Stimulated activated CD4-positive, alpha-beta T cell treated with anti-CD3 and anti-CD28 coated beads, Interleukin-15, amount 100 ng/mL, for 24 hours (primary cell): ENCODE measurements around the gene MFNG.
"Not testable (repeated sequence)": the region's sequence is repeated elsewhere in the genome, so short reads cannot be mapped to it uniquely, and the experiment has no call there.

Source experiments
- DNase-seq: peaks from one replicate; pipeline ENCODE4 v3.0.0-alpha.2; 2020

Gene MFNG

DNA sequence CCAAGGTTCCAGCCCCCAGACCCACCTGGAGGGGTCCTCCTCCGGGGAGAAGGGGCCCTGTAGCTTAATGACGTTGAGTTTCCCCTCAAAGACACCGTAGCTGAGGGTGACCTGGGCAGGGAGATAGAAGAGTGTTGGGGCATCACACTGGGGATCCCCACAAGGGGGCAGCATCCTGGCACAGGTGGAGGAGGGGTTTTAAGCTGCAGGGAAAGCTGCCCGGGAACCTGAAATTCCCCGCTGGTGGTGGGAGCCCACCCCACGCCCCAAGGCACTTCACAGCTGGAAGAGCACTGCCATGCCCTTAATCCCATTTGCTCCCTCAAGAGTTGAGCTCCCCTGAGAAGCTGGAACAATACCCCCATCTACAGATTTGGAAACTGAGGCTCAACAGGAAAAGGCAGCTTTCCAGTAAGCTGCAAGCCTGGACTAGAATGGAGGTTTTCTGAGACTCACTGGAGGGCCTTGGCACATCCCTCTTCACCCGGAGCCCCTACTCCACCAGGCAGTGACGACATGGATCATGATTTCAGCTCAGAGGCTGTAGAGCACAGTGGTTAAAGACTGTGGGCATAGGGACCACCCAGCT lies 13.7 kb downstream of the MFNG start:
- DNase-seq, result peak; percentile 51

DNA sequence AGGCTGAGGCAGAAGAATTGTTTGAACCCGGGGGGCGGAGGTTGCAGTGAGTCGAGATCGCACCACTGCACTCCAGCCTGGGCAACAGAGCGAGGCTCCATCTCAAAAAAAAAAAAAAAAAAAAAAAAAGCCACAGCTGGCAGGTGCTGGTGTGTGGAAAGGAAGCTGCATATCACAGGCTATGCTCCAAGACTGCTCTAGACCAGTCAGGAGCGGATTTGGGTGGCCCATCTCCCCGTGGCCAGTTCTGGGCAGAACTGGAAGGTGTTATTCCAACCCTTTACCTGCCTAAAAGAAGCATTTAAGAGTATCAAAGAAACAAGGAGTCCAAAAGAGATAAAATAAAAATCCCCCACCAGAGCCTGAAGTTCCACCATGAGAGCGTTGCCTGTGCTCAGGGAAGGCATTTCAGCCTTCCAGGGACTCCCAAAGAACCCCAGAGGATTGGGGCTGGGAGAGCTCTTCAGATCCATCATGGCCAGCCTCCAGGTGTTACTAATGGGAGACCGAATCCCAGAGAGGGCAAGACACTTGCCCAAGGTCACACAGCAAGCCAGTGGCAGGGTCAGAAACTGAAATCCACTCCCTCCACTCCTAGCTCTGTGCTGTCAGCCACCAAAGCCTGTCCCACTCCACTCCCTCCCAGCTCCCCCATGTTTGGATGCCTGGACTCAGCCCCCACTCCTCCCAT lies 14.3 kb downstream of the MFNG start:
- no peak for DNase-seq

DNA sequence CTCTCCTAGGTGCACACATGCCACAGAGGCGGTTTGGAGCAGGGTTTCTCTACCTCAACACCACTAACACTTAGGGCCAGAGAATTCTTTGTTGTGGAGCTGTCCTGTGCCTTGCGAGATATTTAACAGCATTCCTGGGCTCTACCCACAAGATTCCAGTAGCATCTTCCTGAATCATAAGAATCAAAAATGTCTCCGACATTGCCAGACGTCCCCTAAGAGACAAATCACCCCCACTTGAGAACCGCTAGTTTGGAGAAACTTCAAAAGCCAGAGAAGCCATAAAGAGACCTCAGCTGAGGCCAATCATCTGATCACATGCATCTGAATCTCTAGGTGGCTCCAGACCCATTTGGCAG lies 16.1 kb downstream of the MFNG start:
- no peak for DNase-seq

DNA sequence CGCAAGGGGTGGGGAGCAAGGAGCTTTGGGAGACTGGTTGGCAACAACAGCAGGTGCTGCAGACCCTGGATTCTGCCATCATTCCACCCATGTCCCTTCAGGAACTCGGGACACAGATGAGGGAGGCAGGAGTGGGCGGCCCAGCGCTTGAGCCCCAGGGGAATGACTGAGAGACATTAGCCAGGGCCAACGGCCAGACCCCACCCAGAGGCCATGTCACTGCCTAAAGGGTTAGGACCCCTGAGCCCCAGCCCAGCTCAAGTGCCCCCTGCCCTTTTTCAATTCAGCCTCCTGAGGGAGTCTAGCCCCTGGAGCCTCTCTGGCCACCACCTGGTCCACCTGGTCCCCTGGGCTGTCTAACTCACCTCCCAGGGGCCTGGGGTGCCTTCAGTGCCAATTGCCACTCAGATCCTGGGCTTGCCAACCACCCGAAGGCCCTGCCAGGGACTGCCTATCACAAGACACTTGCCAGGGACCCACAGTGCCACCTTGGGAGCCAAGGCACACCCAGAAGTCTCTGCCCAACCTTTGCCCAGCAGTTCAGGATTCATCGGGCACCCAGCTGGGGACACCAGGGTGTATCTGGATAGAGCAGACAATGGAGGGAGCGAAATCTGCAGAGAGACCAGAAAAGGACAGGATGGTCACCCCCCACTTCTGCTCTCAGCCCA lies 16.6 kb downstream of the MFNG start:
- DNase-seq, result no peak

DNA sequence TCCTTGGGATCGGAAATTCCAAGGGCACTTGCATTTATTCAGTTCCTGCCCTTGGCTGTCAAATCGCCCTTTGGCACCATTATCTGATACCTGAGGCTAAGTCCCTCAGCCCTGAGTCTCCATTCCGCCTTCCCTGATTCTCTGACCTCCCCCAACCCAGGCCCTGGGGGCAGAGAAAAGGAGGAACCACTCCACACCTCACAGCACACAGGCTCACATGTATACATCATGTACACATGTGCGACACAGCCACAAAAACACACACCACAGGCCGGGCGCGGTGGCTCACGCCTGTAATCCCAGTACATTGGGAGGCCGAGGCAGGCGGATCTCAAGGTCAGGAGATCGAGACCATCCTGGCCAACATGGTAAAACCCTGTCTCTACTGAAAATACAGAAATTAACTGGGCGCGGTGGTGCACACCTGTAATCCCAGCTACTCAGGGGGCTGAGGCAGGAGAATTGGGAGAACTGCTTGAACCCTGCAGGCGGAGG lies 17.9 kb downstream of the MFNG start:
- not testable (repeated sequence) for DNase-seq

DNA sequence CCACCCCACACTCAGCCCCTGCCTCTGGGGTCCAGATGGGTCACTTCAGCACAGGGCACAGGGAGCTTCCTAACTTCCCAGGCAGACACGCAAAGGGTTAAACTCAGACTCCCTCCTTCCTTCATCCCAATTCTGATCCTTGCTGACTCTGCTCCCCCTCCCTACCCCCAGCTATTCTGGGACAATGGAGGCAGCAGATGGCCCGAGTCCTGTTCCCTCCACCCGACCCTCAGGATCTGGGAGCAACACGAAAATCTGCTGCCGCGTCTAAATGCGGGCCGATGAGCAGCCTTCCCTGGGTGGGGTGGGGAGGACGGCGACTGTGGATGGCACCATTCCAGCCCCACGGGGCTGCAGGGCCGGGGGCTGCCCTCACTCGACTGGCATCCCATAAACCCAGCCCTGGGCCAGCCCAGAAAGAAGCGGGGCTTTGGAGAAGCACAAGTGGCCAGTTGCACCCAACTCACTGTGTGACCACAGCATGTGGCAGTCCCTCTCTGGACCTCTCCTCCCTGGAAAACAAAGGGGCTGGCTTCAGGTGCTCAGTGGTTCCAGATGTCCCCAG lies 18.7 kb downstream of the MFNG start:
- no peak for DNase-seq

DNA sequence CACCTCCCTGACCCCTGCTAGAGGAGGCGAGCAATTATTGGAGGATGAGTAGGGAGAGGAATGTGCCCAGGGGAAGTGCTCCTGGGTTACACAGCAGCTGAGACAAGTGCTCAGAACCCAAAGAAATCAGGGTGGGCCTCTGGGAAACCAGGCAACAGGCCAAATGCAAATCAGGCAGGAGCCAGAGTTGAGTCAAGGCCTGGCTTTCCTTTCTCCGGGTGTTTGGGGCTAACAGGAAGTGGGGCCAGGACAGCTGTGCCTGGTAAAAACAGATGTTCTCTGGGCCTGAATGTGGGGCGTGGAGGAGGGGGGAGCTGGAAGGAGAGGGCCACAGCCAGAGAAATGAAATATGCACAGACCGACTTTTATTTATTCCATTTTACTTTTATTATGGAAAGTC lies 22.0 kb downstream of the MFNG start:
- DNase-seq, result no peak

DNA sequence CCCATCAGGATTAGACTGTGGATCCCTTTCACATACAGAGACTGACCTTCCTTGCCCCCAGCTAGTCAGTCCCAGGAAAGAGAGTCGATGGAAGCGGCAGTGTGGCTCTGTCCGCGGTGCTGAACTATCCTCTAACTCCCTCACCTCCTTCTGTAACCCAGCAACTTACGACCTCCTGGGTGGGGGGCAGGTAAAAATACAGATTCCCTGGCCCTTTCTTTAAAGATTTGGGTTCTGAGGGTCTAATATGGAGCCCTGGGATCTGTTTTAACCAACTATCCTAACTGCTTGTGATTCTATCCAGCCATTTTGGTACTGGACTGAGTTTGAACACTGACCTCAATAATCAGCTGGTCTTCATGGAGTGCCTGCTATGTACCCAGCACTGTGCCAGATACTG lies 23.2 kb downstream of the MFNG start:
- DNase-seq, result no peak

DNA sequence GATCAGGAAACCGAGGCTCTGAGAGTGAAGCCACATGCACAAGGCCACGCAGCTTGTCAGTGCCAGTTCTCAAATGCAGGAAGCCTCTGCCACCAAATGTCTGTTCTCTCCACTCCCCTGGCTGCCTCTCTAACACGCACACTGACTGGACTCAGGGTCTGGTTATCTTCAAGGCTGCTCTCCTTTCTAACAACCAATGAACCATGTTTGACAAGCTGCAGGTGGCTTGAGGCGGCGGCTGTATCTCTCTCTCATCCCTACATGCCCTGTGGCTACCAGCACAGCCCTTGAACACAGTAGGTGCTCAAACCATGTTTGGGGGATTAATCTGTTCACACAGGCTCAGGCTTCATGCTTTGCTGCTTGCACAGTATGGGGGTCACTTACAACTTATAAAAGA lies 23.7 kb downstream of the MFNG start:
- DNase-seq, result no peak

DNA sequence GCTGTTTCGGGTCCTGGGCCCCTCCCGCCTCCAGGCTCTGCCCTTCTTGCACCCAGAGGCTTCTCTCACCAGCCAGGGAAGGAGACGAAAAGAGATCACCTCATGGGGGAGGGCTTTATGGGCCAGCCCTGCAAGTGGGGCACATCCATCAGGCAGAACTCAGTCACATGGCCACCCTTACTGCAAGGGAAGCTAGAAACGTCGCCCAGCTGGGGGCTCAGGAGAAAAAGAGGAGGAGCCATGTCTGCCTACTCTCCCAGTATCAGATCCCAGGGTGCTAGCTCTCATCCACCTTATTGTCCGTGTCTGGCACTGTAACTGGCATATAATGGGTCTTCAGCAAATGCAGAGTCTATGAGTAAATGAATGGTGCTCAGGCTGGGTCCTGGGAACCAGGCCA lies 24.2 kb downstream of the MFNG start:
- DNase-seq, result no peak

DNA sequence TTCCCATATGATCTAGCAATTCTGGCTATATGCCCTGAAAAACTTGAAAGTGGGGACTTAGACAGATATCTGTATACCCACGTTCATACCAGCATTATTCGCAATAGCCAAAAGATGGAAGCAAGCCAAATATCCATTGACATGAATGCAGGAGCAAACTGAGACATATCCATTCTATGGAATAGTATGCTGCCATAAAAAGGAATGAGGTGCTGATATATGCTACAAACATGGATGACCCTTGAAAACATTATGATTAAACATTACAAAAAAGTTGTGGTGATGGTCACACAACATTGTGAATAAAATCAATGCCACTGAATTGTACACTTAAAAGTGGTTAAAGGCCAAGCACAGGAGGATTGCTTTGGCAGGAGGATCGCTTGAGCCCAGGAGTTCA lies 25.5 kb downstream of the MFNG start:
- DNase-seq, result no peak

DNA sequence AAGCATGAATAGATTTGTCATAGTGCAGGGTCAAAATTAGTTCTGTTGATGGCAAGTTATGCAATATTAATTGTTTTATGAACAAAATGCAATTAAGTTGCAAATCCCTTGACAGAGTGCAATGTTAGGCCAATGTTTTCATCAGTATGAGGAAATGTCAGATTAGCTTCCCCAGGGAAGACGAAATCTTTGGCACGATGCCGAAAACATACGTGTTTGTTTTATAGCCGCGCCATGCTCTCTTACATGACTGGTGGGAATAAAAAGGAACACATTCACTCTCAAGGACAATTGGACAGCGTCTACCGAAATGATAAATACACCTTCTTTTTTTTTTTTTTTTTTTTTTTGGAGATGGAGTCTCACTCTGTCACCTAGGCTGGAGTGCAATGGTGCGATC lies 27.0 kb downstream of the MFNG start:
- no peak for DNase-seq

DNA sequence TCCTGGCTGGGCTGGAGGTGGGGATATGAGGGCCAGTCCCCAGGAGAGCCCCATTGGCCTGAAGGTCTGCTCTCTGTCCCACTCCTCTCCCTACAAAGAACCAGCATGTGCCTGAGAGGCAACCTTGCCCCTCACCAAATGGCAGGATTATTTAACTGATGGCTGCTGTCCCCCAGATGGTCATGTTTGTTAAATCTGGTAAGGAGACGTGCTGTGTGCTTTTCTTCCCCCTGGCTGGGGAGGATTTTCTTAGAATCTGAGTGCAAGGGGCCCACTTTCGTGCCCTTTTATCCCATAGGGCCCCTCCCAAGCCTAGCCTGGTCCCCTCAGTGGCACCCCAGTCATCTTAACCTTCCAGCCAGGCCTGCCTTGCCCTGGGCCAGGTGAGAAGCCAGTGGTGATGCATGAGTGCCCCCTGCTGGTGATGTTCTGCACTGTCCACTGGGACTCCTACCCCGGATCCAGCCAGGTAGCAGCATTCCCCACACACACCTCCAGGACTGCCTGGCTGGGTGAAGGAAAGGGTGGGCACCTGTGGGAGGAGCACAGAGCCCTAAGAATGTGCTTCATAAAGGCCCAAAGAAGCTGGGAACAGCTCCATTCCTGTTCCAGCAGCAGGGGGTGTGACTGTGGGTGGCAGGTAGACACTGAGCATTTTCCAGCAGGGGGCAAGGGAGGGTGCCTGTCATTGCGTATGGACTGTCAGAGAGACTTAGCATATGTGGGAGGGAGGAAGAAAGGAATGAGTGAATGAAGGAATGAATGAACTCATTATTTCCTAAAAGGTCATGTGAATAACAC lies 28.9 kb downstream of the MFNG start:
- peak; percentile 90 for DNase-seq

DNA sequence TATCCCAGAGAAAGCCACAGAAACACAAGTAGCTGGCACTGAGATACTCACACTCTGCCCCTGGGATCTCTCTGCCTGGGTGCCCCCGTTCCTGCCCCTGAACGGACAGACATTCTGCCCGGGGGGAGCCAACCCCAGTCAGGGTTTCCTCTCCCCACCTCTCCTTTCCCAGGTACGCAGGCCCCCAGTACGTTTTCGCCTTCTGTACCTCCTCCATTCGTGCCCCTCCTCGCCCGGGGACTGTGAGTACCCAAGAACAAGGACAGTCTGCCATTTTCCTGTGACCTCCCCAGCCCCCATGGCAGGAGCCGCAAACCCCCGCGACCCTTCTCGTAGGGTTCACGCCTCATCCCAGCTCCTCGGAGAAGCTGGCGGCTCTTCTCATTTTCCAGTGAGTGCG lies 29.8 kb downstream of the MFNG start:
- DNase-seq, result no peak

DNA sequence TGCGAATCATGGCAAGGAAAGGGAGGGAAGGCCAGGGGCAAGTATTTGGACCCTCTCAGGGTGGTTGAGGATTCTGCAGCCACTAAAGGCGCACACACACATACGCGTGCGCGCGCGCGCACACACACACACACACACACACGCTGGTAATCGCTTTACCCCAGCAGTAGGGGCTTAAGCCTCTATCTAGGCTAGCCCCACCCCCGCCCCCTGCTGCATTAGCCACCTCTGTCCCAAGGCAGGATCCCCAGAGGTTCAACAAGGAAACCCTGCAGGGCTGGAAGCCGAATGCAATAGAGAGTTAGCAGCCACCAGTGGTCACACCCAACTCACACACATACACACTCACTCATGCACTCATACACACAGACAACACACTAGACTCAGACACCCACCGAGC lies 30.3 kb downstream of the MFNG start:
- DNase-seq, result no peak

DNA sequence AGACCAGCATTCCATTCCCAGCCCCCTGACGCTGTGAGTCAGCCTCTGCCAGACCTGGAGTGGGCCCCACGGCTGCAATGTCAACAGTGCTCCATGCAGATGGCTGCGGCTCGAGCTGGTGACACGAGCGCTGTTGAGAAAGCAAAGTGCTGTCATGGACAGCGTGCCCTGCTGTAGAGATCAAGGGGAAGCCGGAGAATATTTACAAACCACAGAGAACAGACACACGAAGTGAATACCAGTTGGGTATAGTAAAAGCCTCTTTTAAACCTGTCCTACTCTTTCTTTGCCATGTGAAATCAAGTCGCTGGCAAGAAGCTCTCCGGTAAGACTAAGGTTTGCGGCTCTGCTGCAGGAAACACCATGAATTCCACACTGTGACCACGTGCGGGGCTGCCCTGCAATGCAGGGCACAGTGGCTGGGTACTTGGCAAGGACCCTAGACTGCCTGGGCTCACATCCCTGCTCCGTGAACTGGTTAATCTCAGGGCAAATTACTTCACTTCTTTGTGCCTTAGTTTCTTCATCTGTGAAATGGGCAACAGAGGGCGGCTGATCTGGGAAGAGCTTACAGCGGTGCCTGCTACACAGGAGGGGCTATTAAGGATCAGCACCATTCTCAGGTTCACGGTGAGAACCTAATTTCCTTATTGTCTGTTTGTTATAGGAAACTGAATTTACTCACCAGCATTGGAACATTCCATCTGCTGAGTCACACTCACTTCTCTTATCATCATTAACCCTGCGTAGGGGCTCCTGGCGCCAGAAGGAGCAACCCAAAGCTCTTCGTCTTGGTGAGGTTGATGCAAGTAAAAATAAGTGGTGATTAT lies 31.1 kb downstream of the MFNG start:
- DNase-seq, result no peak

DNA sequence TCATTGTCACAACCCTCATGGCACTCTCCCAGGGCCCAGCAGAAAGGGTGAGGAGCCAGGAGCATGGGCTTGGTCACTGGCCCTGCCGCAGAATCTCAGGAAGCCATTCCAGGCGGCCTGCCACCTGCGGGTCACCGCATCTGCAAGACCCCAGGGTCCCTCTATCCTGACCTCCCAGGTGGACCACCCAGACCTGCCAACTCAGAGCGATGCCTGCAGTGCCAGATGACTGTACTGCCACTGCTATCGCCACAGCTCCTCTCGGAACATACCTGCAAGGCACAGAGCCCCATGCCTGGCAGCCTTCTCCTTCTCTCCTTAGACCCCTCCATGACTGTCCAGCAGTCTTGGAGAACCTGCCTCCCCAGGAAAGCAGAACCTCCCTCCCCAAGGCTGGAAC lies 32.5 kb downstream of the MFNG start:
- no peak for DNase-seq

DNA sequence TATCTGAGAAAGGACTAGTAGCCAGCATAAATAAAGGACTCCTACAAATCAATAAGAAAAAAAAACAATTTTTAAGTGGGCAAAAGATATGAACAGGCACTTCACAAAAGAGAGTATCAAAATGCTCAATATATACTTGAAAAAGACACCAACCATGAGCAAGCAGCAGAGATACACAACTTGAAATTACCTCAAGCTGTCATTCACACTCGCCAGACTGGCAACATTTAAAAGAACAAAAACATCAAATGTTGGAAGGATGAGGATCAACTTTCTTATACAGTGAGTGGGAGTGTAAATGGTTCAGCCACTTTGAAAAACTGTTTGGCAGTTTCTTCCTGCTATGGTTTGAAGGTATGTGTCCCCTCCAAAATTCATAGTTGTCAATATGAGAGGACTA lies 35.0 kb downstream of the MFNG start:
- DNase-seq, result no peak

DNA sequence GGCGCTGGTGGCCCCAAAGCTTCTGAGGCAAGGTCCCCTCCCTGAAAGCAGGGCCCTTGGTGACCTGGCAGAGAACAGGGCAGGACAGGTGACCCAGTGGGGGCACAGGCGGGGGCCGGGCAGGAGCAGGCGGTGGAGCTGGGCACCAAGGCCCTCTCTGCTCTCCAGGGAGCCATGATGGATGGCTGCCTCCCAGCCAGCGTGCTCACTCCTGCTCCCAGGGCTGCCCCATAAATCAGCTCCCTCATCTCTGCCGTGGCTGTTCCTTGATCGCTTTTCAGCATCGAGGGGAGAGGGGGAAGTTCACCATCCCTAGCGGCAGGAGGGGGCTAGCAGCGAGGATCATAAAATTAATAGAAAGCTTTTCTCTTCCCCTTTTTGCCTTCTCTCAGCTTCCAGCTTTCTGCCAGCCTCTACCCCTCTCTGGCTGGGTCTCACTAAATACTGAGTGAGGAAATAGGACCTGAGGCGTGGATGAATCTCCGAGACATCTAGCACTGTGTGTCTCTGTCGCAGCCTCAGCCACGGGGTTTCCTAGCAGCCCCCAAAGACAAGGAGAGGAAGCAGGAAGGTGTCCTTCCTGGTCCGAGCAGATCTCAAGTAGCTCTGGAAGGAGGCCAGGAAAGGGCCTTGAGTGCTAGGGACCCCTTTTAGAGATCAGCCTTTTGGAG lies 36.7 kb downstream of the MFNG start:
- no peak for DNase-seq

DNA sequence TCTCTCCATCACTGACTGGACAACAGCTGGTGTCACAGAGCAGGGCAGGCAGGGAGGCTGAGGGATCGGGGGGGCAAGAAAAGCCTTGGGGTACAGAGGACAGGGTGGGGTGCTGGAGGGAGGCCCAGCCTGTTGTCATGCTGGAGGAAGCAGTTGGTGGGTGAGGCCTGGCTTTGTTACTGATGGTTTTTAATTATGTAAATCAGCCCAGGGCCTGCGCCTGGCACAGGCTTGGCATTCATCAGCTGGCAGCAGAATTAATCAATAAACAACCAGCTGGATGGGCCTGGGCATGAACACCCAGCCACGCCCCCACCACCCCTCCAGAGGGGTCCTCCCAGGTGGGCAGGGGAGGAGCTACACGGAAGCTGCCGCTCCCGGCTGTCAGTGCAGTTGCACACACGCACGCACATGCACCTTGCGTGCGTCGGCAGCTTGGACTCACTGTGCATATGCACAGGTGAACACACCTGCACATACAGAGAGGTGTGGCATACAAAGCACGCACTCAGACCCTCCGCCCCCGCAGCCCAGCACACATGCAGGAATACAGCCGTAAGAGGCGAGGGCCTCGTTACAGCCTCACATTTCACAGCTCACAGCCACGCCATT lies 37.6 kb downstream of the MFNG start:
- DNase-seq, result no peak

DNA sequence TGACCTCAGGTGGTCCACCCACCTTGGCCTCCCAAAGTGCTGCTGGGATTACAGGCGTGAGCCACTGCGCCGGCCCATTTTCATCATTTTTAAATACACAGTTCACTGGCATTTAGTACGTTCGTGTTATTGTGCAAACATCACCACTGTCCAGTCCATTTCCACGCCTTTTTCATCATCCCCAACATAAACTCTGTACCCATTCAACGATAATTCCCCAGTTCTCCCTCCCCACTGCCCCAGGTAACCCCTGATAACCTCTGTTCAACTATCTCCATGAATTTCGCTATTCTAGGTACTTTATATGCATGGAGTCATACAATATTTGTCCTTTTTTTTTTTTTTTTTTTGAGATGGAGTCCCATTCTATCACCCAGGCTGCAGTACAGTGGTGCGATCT lies 40.7 kb downstream of the MFNG start:
- no peak for DNase-seq
